ENCODE results near the gene NSMF. TPM values are rescaled to one million over a fixed set of nuclear protein-coding genes. Genes with fewer than 3 reads are reported as not detected.

The NSMF gene
- total and polyA plus RNA-seq, 2 donors (not counting 3 experiments of a cell fraction or from before 2014, with no cell fraction given) = 43.3 to 53.7 TPM

DNA sequence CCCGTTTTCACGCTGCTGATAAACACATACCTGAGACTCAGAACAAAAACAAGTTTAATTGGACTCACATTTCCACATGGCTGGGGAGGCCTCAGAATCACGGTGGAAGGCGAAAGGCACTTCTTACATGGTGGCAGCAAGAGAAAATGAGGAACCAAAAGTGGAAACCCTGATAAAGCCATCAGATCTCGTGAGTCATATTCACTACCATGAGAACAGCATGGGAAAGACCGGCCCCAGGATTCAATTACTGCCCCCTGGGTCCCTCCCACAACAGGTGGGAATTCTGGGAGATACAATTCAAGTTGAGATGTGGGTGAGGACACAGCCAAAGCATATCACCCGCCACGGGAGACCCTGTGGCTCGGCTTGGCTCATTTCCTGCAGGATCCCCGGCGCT, 56.4 kb downstream of the NSMF start:
- POLR2A ChIA-PET = no interaction called here
- dilution Hi-C loops (cut with MboI; ENCODE audit: extremely low pct_ligation_motif_present, low sequenced_read_pairs) = no loop called here
- no peak for DNase-seq (ENCODE audit: low read depth, low spot score)
- no peak overlapping the region for H3K4me2 ChIP-seq (ENCODE audit: insufficient read depth, low read length)
- no peaks in the 10 kb centered on the region for H3K9me3 ChIP-seq (replicated peaks; ENCODE audit: control insufficient read depth, insufficient read depth, low read length)
- no peak overlapping the region for H3K9ac ChIP-seq (replicated peaks; ENCODE audit: extremely low read depth, insufficient read depth, low read length)
- H3K9me1 ChIP-seq (replicated peaks; ENCODE audit: control insufficient read depth, extremely low read depth, insufficient read depth, low read length) = no peaks in the 10 kb centered on the region
- no TSS peak for BruUV-seq (replicated peaks)
- H3K79me2 ChIP-seq (ENCODE audit: control insufficient read depth, insufficient read depth, low read length) = no peaks in the 10 kb centered on the region
- CTCF ChIA-PET = interaction anchor here (1.0 kb wide), 1 partner anchor 101 kb away, joined by 4 read pairs; the partner anchor contains the start of gene NRARP
- peaks cover 9% of the 10 kb centered on the region for H3K4me1 ChIP-seq (ENCODE audit: control insufficient read depth, extremely low read depth, insufficient read depth, low read length)
- H3K27ac ChIP-seq (ENCODE audit: insufficient read depth, low read depth, low read length) = no peak overlapping the region
- H3K4me3 ChIP-seq (replicated peaks in 1 of 3; ENCODE audit: insufficient read depth in 1 of 3, low read depth in 1 of 3, low read length in 3 of 3) = no peak overlapping the region
- FAIRE-seq = peak; percentile 59
- intact Hi-C loops (cut with micrococcal nuclease) = no loop called here
- H3K27me3 ChIP-seq (ENCODE audit: control insufficient read depth in 2 of 2, insufficient read depth in 2 of 2, low read length in 2 of 2) = no peaks in the 10 kb centered on the region
- TF ChIP-seq, protein P1, sequence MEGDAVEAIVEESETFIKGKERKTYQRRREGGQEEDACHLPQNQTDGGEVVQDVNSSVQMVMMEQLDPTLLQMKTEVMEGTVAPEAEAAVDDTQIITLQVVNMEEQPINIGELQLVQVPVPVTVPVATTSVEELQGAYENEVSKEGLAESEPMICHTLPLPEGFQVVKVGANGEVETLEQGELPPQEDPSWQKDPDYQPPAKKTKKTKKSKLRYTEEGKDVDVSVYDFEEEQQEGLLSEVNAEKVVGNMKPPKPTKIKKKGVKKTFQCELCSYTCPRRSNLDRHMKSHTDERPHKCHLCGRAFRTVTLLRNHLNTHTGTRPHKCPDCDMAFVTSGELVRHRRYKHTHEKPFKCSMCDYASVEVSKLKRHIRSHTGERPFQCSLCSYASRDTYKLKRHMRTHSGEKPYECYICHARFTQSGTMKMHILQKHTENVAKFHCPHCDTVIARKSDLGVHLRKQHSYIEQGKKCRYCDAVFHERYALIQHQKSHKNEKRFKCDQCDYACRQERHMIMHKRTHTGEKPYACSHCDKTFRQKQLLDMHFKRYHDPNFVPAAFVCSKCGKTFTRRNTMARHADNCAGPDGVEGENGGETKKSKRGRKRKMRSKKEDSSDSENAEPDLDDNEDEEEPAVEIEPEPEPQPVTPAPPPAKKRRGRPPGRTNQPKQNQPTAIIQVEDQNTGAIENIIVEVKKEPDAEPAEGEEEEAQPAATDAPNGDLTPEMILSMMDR (IDR thresholded peaks at IDR 0.05; ENCODE audit: extremely low read depth in 1 of 2, insufficient read depth in 1 of 2, low read depth in 1 of 2, low read length in 2 of 2) = no peak
- TF ChIP-seq POLR2AphosphoS5 (IDR thresholded peaks at IDR 0.05; ENCODE audit: insufficient read depth, low read depth, low read length) (no peak), POLR2A (IDR thresholded peaks at IDR 0.05; ENCODE audit: low read depth, low read length) (no peak), EZH2 (IDR thresholded peaks at IDR 0.05; ENCODE audit: borderline replicate concordance, low read depth, low read length, severe bottlenecking) (no peak), MYC (IDR thresholded peaks at IDR 0.05; ENCODE audit: low read depth, low read length) (no peak), GATA2 (IDR thresholded peaks at IDR 0.05; ENCODE audit: insufficient read depth, insufficient read length, low read depth, low read length) (no peak), JUN (IDR thresholded peaks at IDR 0.05; ENCODE audit: borderline replicate concordance, insufficient read depth, insufficient read length, low read depth) (no peak), FOS (IDR thresholded peaks at IDR 0.05; ENCODE audit: borderline replicate concordance, insufficient read depth, low read length) (no peak)
- TF ChIP-seq, protein P2, sequence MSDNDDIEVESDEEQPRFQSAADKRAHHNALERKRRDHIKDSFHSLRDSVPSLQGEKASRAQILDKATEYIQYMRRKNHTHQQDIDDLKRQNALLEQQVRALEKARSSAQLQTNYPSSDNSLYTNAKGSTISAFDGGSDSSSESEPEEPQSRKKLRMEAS (IDR thresholded peaks at IDR 0.05; ENCODE audit: insufficient read depth, insufficient read length) = no peak
- no peak overlapping the region for H2AFZ ChIP-seq (ENCODE audit: low read depth, low read length)
- no peaks in the 10 kb centered on the region for H4K20me1 ChIP-seq (replicated peaks; ENCODE audit: control insufficient read depth, extremely low read depth, insufficient read depth, low read length)
- no peaks in the 10 kb centered on the region for H3K36me3 ChIP-seq (ENCODE audit: control insufficient read depth in 2 of 2, extremely low read depth in 1 of 2, insufficient read depth in 2 of 2, low read length in 2 of 2)
